HepG2 (cell line): ENCODE data around the gene TFAM.

Source experiments
- CTCF ChIP-seq: sonication (generic); formaldehyde crosslinking; IDR thresholded peaks from 2 replicates; pipeline ENCODE4 v1.5.0; 2020; ENCODE audit warnings: mild to moderate bottlenecking, missing genetic modification reagents, moderate library complexity
- E2F5 ChIP-seq: sonication (generic); formaldehyde crosslinking; conservative IDR thresholded peaks from 2 replicates; pipeline ENCODE4 v1.4.0; 2020; ENCODE audit warnings: missing genetic modification reagents
- EZH2 ChIP-seq: conservative IDR thresholded peaks from 2 replicates; pipeline ENCODE4 v1.6.1; 2012; ENCODE audit warnings: mild to moderate bottlenecking, low read depth, low read length, moderate library complexity
- HBP1 ChIP-seq: IDR thresholded peaks from 2 replicates; pipeline ENCODE4 v1.6.1; 2016; ENCODE audit warnings: low read depth, control low read depth
- NFE2L1 ChIP-seq: sonication (generic); formaldehyde crosslinking; IDR thresholded peaks from 2 replicates; pipeline ENCODE4 v1.4.0; 2020; ENCODE audit warnings: missing genetic modification reagents, mild to moderate bottlenecking, borderline replicate concordance
- ZC3H13 ChIP-seq: sonication (generic); formaldehyde crosslinking; IDR thresholded peaks from 2 replicates; pipeline ENCODE4 v1.8.1; 2023; ENCODE audit warnings: mild to moderate bottlenecking, missing genetic modification reagents, moderate library complexity
- ZNF354B ChIP-seq: sonication (generic); formaldehyde crosslinking; IDR thresholded peaks from 2 replicates; pipeline ENCODE4 v1.8.0; 2022; ENCODE audit warnings: mild to moderate bottlenecking, missing genetic modification reagents
- ZNF777 ChIP-seq: sonication (generic); formaldehyde crosslinking; IDR thresholded peaks from 2 replicates; pipeline ENCODE4 v1.4.0; 2020; ENCODE audit warnings: missing genetic modification reagents
- TF ChIP-seq, protein P1 (sequence below): sonication (generic); formaldehyde crosslinking; IDR thresholded peaks from 2 replicates; pipeline ENCODE4 v1.9.0; 2022; ENCODE audit warnings: missing genetic modification reagents, mild to moderate bottlenecking, borderline replicate concordance

DNA sequence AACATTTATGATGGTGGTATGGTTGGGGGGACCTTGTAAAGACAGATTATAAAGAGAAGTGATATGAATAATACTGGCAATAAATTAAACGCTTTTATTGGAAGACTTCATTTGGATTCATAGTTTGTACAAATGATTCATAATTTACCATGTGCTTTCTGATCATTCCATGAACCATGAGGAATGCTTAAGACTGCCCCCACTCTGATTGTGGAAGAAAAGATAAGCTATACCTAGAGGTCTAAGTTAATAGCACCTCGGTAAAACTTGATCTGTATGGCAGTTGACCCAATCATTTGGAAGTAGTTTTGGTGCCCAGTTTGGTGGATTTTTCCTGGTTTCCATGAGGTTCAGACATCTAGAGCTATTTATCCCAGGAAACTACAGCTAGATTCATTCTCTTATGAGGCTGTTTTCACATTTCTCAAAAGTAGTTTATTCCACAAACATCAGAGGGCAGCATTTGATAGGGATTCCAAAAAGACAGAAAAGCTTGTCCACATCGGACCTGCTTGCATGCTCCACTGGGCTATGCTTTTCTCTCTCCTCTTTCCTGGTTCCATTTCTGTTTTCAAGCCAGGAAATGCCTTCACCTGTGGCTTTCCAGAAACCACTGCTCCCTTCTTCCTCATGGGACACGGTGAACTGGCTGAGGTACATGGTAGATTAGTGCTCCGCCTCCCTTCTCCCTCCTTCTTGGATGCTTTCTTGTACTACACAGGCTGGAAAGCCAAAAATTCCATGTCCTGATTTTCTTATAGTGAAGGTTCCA, 29.2 kb downstream of the TFAM start:
- TF ChIP-seq, protein P1, sequence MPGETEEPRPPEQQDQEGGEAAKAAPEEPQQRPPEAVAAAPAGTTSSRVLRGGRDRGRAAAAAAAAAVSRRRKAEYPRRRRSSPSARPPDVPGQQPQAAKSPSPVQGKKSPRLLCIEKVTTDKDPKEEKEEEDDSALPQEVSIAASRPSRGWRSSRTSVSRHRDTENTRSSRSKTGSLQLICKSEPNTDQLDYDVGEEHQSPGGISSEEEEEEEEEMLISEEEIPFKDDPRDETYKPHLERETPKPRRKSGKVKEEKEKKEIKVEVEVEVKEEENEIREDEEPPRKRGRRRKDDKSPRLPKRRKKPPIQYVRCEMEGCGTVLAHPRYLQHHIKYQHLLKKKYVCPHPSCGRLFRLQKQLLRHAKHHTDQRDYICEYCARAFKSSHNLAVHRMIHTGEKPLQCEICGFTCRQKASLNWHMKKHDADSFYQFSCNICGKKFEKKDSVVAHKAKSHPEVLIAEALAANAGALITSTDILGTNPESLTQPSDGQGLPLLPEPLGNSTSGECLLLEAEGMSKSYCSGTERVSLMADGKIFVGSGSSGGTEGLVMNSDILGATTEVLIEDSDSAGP (CRISPR knock-in tag) = no peak
- TF ChIP-seq ZC3H13 (CRISPR knock-in tag) = no peak
- TF ChIP-seq CTCF = peak; percentile 65
- no peak for TF ChIP-seq ZNF354B (CRISPR knock-in tag)
- TF ChIP-seq ZNF777 = no peak
- no peak for TF ChIP-seq NFE2L1 (CRISPR knock-in tag)
- no peak for TF ChIP-seq E2F5
- no peak for TF ChIP-seq EZH2
- TF ChIP-seq HBP1 (CRISPR knock-in tag) = no peak
